Fibroblast of lung (primary cell): ENCODE measurements around the gene SEC24B. TPM values are rescaled to one million over a fixed set of nuclear protein-coding genes. Genes with fewer than 3 reads are reported as not detected.

ENCODE experiments used
- DNase-seq, 2 donors: peaks; one replicate each; pipeline versions ENCODE4 v3.0.0 to v3.0.0-alpha.2; 2010; ENCODE audit warnings: low read depth in 2 of 2
- H2AFZ ChIP-seq: 2 replicates; pipeline ENCODE4 v1.5.1; 2012; ENCODE audit warnings: low read length, control low read depth, inconsistent platforms
- H3K27ac ChIP-seq: 2 replicates; pipeline ENCODE4 v1.5.1; 2011; ENCODE audit warnings: low read length, control low read depth; ENCODE audit not compliant: insufficient read depth
- H3K27me3 ChIP-seq: 2 replicates; pipeline ENCODE4 v1.5.1; 2011; ENCODE audit warnings: mild to moderate bottlenecking, low read length; ENCODE audit not compliant: control insufficient read depth, insufficient read depth
- H3K36me3 ChIP-seq: 2 replicates; pipeline ENCODE4 v1.5.1; 2011; ENCODE audit warnings: low read length; ENCODE audit not compliant: control insufficient read depth, insufficient read depth
- H3K4me1 ChIP-seq: 2 replicates; pipeline ENCODE4 v1.5.1; 2011; ENCODE audit warnings: low read length; ENCODE audit not compliant: control insufficient read depth, insufficient read depth; ENCODE audit errors: extremely low read depth
- H3K4me2 ChIP-seq: 2 replicates; pipeline ENCODE4 v1.5.1; 2011; ENCODE audit warnings: low read length, control low read depth; ENCODE audit not compliant: insufficient read depth; ENCODE audit errors: extremely low read depth
- H3K4me3 ChIP-seq, 4 experiments: fragments of 200-600 bp in 1 of 4; sonication (generic) in 1 of 4; replicated peaks in 1 of 4; 2 replicates each; pipeline ENCODE4 v1.5.1; 2011 to 2016; ENCODE audit warnings: low read length in 4 of 4, low read depth in 3 of 4, mild to moderate bottlenecking in 3 of 4, control low read depth in 2 of 4, inconsistent platforms in 1 of 4, mixed read lengths in 1 of 4; ENCODE audit not compliant: insufficient read depth in 1 of 4; ENCODE audit errors: control extremely low read depth in 1 of 4
- H3K79me2 ChIP-seq: 2 replicates; pipeline ENCODE4 v1.5.1; 2012; ENCODE audit warnings: mild to moderate bottlenecking, low read length, inconsistent platforms; ENCODE audit not compliant: control insufficient read depth, insufficient read depth
- H3K9ac ChIP-seq: 2 replicates; pipeline ENCODE4 v1.5.1; 2011; ENCODE audit warnings: mild to moderate bottlenecking, low read length, control low read depth; ENCODE audit not compliant: insufficient read depth
- H3K9me3 ChIP-seq: 2 replicates; pipeline ENCODE4 v1.5.1; 2012; ENCODE audit warnings: low read depth, low read length; ENCODE audit not compliant: control insufficient read depth, insufficient read depth
- H4K20me1 ChIP-seq: 2 replicates; pipeline ENCODE4 v1.5.1; 2011; ENCODE audit warnings: low read length; ENCODE audit not compliant: control insufficient read depth, insufficient read depth; ENCODE audit errors: extremely low read depth
- EZH2 ChIP-seq: IDR thresholded peaks from 2 replicates; pipeline ENCODE4 v1.5.1; 2012; ENCODE audit warnings: low read length, control low read depth, mild to moderate bottlenecking; ENCODE audit errors: missing control alignments
- polyA plus RNA-seq, 2 donors: library from polyadenylated mRNA; depleted of rRNA in 1 of 2; stranded (reverse) in 1 of 2; unstranded in 1 of 2; fragments of >200 nt; gene quantifications; 2 replicates each; pipeline ENCODE4 v1.2.1, GENCODE V29; 2011 to 2012; ENCODE audit warnings: missing spikeins in 1 of 2
- total RNA-seq: library from RNA; depleted of rRNA; stranded (reverse); fragments of >200 nt; gene quantifications from 2 replicates; pipeline ENCODE4 v1.2.1, GENCODE V29; 2014
- TF ChIP-seq, protein P1 (sequence below), 2 donors: IDR thresholded peaks in 1 of 2; conservative IDR thresholded peaks in 1 of 2; 1 replicate in 1 of 2; 2 replicates in 1 of 2; pipeline ENCODE4 v1.5.1; 2011 to 2012; ENCODE audit warnings: low read length in 2 of 2, control low read depth in 1 of 2, inconsistent platforms in 1 of 2, low read depth in 1 of 2, mild to moderate bottlenecking in 1 of 2

SEC24B gene
- total and polyA plus RNA-seq, 2 donors (not counting 1 experiment from before 2014, with no cell fraction given) = 16.3 to 47.9 TPM

DNA sequence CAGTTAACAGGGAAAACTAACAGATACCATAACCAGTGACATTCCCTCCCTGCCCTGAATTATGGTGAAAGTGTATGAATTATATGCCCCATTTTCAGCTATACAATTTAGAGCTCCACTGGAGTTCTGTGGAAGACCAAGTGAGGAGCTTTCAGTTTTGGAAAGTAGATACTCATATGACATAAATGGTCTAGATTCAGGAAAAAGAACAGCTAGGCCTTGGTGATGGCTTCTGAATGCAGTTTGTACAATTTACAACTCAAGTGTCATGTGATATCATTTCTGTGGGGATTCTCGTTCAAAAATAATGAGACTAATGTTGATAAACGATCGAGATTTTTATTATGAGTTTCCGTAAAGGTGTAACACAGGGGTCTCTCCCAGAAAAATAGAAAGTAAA is 8.2 kb upstream of the SEC24B start:
- H3K36me3 ChIP-seq = no peaks in the 10 kb centered on the region
- H3K9ac ChIP-seq = no peak overlapping the region
- TF ChIP-seq, protein P1, sequence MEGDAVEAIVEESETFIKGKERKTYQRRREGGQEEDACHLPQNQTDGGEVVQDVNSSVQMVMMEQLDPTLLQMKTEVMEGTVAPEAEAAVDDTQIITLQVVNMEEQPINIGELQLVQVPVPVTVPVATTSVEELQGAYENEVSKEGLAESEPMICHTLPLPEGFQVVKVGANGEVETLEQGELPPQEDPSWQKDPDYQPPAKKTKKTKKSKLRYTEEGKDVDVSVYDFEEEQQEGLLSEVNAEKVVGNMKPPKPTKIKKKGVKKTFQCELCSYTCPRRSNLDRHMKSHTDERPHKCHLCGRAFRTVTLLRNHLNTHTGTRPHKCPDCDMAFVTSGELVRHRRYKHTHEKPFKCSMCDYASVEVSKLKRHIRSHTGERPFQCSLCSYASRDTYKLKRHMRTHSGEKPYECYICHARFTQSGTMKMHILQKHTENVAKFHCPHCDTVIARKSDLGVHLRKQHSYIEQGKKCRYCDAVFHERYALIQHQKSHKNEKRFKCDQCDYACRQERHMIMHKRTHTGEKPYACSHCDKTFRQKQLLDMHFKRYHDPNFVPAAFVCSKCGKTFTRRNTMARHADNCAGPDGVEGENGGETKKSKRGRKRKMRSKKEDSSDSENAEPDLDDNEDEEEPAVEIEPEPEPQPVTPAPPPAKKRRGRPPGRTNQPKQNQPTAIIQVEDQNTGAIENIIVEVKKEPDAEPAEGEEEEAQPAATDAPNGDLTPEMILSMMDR (conservative IDR thresholded peaks at IDR 0.05 in 1 of 2, IDR thresholded peaks at IDR 0.05 in 1 of 2; ENCODE audit: low read depth in 1 of 2, low read length in 2 of 2) = no peak
- no peak for TF ChIP-seq EZH2
- H4K20me1 ChIP-seq = no peaks in the 10 kb centered on the region
- DNase-seq = no peak
- no peaks in the 10 kb centered on the region for H3K27me3 ChIP-seq
- no peaks in the 10 kb centered on the region for H3K79me2 ChIP-seq
- H3K4me3 ChIP-seq = no peak overlapping the region
- no peak overlapping the region for H2AFZ ChIP-seq
- no peaks in the 10 kb centered on the region for H3K9me3 ChIP-seq
- no peaks in the 10 kb centered on the region for H3K4me1 ChIP-seq
- no peak overlapping the region for H3K4me2 ChIP-seq
- no peak overlapping the region for H3K27ac ChIP-seq

GRCh38 chr4:109429545-109429944 is 4.1 kb upstream of the SEC24B start:
- H3K27me3 ChIP-seq = no peaks in the 10 kb centered on the region
- no peak overlapping the region for H3K4me2 ChIP-seq
- H3K79me2 ChIP-seq = peaks cover 5% of the 10 kb centered on the region
- H3K9ac ChIP-seq = no peak overlapping the region
- peak in 1 of 2 donors; percentile 73 for DNase-seq
- H3K4me1 ChIP-seq = peaks cover 2% of the 10 kb centered on the region
- no peak for TF ChIP-seq EZH2
- TF ChIP-seq, protein P1 (conservative IDR thresholded peaks at IDR 0.05 in 1 of 2, IDR thresholded peaks at IDR 0.05 in 1 of 2; ENCODE audit: low read depth in 1 of 2, low read length in 2 of 2) = no peak
- H2AFZ ChIP-seq = no peak overlapping the region
- H3K27ac ChIP-seq = no peak overlapping the region
- H3K4me3 ChIP-seq = no peak overlapping the region
- no peaks in the 10 kb centered on the region for H3K36me3 ChIP-seq
- H3K9me3 ChIP-seq = no peaks in the 10 kb centered on the region
- H4K20me1 ChIP-seq = no peaks in the 10 kb centered on the region

GRCh38 chr4:109432203-109432602 is 1.4 kb upstream of the SEC24B start:
- Histone ChIP-seq H3K9ac (no peak overlapping the region), H3K79me2 (peaks cover 32% of the 10 kb centered on the region), H3K9me3 (no peaks in the 10 kb centered on the region), H4K20me1 (peaks cover 6% of the 10 kb centered on the region), H3K4me3 (peak overlapping the region; percentile 48 to 89 (median 79)), H3K4me1 (peaks cover 8% of the 10 kb centered on the region), H3K27me3 (no peaks in the 10 kb centered on the region), H3K36me3 (no peaks in the 10 kb centered on the region), H3K27ac (peak overlapping the region; percentile 73), H3K4me2 (peak overlapping the region; percentile 36), H2AFZ (no peak overlapping the region)
- no peak for TF ChIP-seq EZH2
- no peak for DNase-seq
